GM23338 (cell line): ENCODE results near the gene DNAJB8. TPM values are rescaled to one million over a fixed set of nuclear protein-coding genes. Genes with fewer than 3 reads are reported as not detected.

Experiments used
- ATAC-seq: fragments of 200-7000 bp; cut with Tn5 transposase; 3 replicates; pipeline ENCODE4 v1.9.1; 2020
- DNase-seq: peaks from one replicate; pipeline ENCODE4 v3.0.0-alpha.2; 2015; ENCODE audit warnings: low spot score
- H2AFZ ChIP-seq: fragments of 200-600 bp; sonication (generic); 2 replicates; pipeline ENCODE4 v1.8.0; 2016; ENCODE audit warnings: antibody characterized with exemption, mild to moderate bottlenecking, moderate library complexity
- H3F3A ChIP-seq: fragments of 200-600 bp; sonication (generic); replicated peaks from 2 replicates; pipeline ENCODE4 v1.8.0; 2017; ENCODE audit warnings: antibody characterized with exemption, mixed run types, low read depth
- H3K27ac ChIP-seq: fragments of 200-600 bp; sonication (generic); 2 replicates; pipeline ENCODE4 v1.6.1; 2016; ENCODE audit warnings: low read depth
- H3K27me3 ChIP-seq: fragments of 200-600 bp; sonication (generic); 2 replicates; pipeline ENCODE4 v1.8.0; 2016; ENCODE audit warnings: mild to moderate bottlenecking, mixed run types, moderate library complexity; ENCODE audit not compliant: insufficient read depth
- H3K36me3 ChIP-seq: fragments of 200-600 bp; sonication (generic); 2 replicates; pipeline ENCODE4 v1.8.0; 2016; ENCODE audit warnings: mild to moderate bottlenecking; ENCODE audit not compliant: insufficient read depth
- H3K4me1 ChIP-seq: fragments of 200-600 bp; sonication (generic); 2 replicates; pipeline ENCODE4 v1.8.0; 2016; ENCODE audit warnings: mild to moderate bottlenecking, moderate library complexity; ENCODE audit not compliant: insufficient read depth
- H3K4me2 ChIP-seq: fragments of 200-600 bp; sonication (generic); 2 replicates; pipeline ENCODE4 v1.7.1; 2017; ENCODE audit warnings: mixed run types
- H3K4me3 ChIP-seq: fragments of 200-600 bp; sonication (generic); 2 replicates; pipeline ENCODE4 v1.6.1; 2016; ENCODE audit warnings: mixed run types
- H3K79me2 ChIP-seq: fragments of 200-600 bp; sonication (generic); replicated peaks from 2 replicates; pipeline ENCODE4 v1.8.0; 2017; ENCODE audit warnings: mild to moderate bottlenecking; ENCODE audit not compliant: insufficient read depth
- H3K9me2 ChIP-seq: fragments of 200-600 bp; sonication (generic); 2 replicates; pipeline ENCODE4 v1.8.0; 2017; ENCODE audit not compliant: insufficient read depth
- H4K20me1 ChIP-seq: fragments of 200-600 bp; sonication (generic); replicated peaks from 2 replicates; pipeline ENCODE4 v1.8.0; 2017; ENCODE audit warnings: mild to moderate bottlenecking; ENCODE audit not compliant: insufficient read depth
- H3K27ac Mint-ChIP-seq: 2 replicates; pipeline ENCODE4 v1.8.0; 2020; ENCODE audit warnings: inconsistent platforms, mild to moderate bottlenecking, moderate library complexity, mixed read lengths
- H3K27me3 Mint-ChIP-seq: 3 replicates; pipeline ENCODE4 v1.8.0; 2022; ENCODE audit warnings: low read depth, mild to moderate bottlenecking, moderate library complexity, mixed read lengths, inconsistent platforms; ENCODE audit not compliant: insufficient read depth, poor library complexity
- H3K36me3 Mint-ChIP-seq: 3 replicates; pipeline ENCODE4 v1.8.0; 2021; ENCODE audit warnings: low read depth, mild to moderate bottlenecking, inconsistent platforms, moderate library complexity, mixed read lengths
- H3K4me1 Mint-ChIP-seq: 3 replicates; pipeline ENCODE4 v1.8.0; 2020; ENCODE audit warnings: mild to moderate bottlenecking, inconsistent platforms, mixed read lengths
- H3K4me3 Mint-ChIP-seq: 3 replicates; pipeline ENCODE4 v1.8.0; 2021; ENCODE audit warnings: moderate library complexity, mild to moderate bottlenecking, inconsistent platforms, mixed read lengths
- H3K9me3 Mint-ChIP-seq: 3 replicates; pipeline ENCODE4 v1.8.0; 2020; ENCODE audit warnings: moderate library complexity, mild to moderate bottlenecking, inconsistent platforms, mixed read lengths
- CREB1 ChIP-seq: fragments of 250-450 bp; sonication (Bioruptor Pico); IDR thresholded peaks from 2 replicates; pipeline ENCODE4 v1.5.0; 2020; ENCODE audit warnings: low read depth, mild to moderate bottlenecking, moderate library complexity
- CTCF ChIP-seq, 2 experiments: fragments of 200-600 bp in 1 of 2; sonication (generic) in 1 of 2; conservative IDR thresholded peaks; 2 replicates each; pipeline versions ENCODE4 v1.5.1 to v1.6.1; 2016 to 2017; ENCODE audit warnings: antibody characterized with exemption in 2 of 2, low read depth in 2 of 2, mild to moderate bottlenecking in 2 of 2, moderate library complexity in 1 of 2
- ETS1 ChIP-seq: IDR thresholded peaks from 2 replicates; pipeline ENCODE4 v1.6.1; 2016; ENCODE audit warnings: antibody characterized with exemption
- EZH2 ChIP-seq: fragments of 200-600 bp; sonication (generic); IDR thresholded peaks from one replicate; pipeline ENCODE4 v1.8.0; 2017; ENCODE audit warnings: antibody characterized with exemption, mild to moderate bottlenecking, low read depth; ENCODE audit not compliant: unreplicated experiment
- JUNB ChIP-seq: IDR thresholded peaks from one replicate; pipeline ENCODE4 v1.6.1; 2016; ENCODE audit warnings: antibody characterized with exemption; ENCODE audit not compliant: unreplicated experiment
- NANOG ChIP-seq: IDR thresholded peaks from 2 replicates; pipeline ENCODE4 v1.6.1; 2016; ENCODE audit warnings: antibody characterized with exemption, borderline replicate concordance
- POLR2AphosphoS5 ChIP-seq: IDR thresholded peaks from 2 replicates; pipeline ENCODE4 v1.6.1; 2016; ENCODE audit warnings: antibody characterized with exemption, low read depth
- ZNF114 ChIP-seq: fragments of 250-450 bp; sonication (Bioruptor Pico); IDR thresholded peaks from 2 replicates; pipeline ENCODE4 v1.5.0; 2020; ENCODE audit warnings: mild to moderate bottlenecking, moderate library complexity
- polyA plus RNA-seq: library from polyadenylated mRNA; unstranded; fragments of >200 nt; fragmentation: Nextera tagmentation; extraction: Ambion mirVana; gene quantifications from 2 replicates; pipeline ENCODE4 v1.2.1, GENCODE V29; 2016
- total RNA-seq: library from RNA; depleted of rRNA; stranded (reverse); fragments of >200 nt; shearing (Covaris generic); gene quantifications from 2 replicates; pipeline ENCODE4 v1.2.3, GENCODE V29; 2014
- TF ChIP-seq, protein P1 (sequence below): IDR thresholded peaks from one replicate; pipeline ENCODE4 v1.6.1; 2018; ENCODE audit warnings: antibody characterized with exemption; ENCODE audit not compliant: unreplicated experiment
- TF ChIP-seq, protein P2 (sequence below): fragments of 250-450 bp; sonication (Bioruptor Pico); IDR thresholded peaks from 2 replicates; pipeline ENCODE4 v1.5.0; 2020; ENCODE audit warnings: mild to moderate bottlenecking, moderate library complexity

Gene DNAJB8
- total and polyA plus RNA-seq, 2 experiments from 2014 or later = not detected

DNA sequence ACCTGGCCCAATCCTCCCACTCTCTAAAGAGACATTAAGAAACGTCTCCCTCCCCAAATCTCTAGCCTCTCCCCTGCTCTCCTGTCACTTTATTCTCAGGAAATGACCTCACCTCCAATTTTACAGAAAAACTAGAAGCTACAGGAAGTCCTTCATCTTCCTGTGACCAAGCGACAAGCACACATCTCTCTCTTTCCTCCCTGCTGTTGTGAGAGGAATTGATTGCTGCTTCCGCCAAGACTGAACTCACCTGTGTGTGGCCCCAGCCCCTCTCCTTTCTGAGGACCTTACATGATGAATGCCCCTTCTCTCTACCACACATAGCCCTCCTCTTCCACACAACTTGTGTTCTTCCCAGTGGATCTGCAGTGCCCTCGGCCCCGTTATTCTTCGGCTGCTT, 18.2 kb downstream of the DNAJB8 start (continued):
- TF ChIP-seq, protein P1, sequence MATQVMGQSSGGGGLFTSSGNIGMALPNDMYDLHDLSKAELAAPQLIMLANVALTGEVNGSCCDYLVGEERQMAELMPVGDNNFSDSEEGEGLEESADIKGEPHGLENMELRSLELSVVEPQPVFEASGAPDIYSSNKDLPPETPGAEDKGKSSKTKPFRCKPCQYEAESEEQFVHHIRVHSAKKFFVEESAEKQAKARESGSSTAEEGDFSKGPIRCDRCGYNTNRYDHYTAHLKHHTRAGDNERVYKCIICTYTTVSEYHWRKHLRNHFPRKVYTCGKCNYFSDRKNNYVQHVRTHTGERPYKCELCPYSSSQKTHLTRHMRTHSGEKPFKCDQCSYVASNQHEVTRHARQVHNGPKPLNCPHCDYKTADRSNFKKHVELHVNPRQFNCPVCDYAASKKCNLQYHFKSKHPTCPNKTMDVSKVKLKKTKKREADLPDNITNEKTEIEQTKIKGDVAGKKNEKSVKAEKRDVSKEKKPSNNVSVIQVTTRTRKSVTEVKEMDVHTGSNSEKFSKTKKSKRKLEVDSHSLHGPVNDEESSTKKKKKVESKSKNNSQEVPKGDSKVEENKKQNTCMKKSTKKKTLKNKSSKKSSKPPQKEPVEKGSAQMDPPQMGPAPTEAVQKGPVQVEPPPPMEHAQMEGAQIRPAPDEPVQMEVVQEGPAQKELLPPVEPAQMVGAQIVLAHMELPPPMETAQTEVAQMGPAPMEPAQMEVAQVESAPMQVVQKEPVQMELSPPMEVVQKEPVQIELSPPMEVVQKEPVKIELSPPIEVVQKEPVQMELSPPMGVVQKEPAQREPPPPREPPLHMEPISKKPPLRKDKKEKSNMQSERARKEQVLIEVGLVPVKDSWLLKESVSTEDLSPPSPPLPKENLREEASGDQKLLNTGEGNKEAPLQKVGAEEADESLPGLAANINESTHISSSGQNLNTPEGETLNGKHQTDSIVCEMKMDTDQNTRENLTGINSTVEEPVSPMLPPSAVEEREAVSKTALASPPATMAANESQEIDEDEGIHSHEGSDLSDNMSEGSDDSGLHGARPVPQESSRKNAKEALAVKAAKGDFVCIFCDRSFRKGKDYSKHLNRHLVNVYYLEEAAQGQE = no peak
- TF ChIP-seq CREB1 (CRISPR knock-in tag) = no peak
- no peak for TF ChIP-seq ZNF114 (CRISPR knock-in tag)
- TF ChIP-seq EZH2 = no peak
- no peak for TF ChIP-seq ETS1
- no peak for TF ChIP-seq CTCF (conservative IDR thresholded peaks at IDR 0.05; ENCODE audit: low read depth in 2 of 2)
- TF ChIP-seq JUNB = no peak

DNA sequence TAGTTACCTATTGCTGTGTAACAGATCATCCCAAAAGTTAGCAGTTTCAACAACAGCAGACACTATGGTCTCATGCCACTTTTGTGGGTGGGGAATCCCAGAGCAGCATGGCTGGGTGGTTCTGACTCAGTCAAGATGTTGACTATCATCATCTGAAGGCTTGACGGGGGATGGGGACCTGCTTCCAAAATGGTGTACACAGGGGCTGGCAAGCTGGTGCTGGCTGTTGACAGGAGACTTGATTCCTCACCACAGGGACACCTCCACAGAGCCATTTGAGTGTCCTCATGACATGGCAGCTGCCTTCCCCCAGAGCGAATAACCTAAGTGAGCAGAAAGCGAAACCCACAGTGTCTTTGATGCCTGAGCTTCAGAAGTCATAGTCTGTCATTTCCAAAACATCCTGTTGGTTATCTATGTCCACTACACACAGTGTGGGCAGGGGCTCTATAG, 19.1 kb downstream of the DNAJB8 start:
- Mint-ChIP-seq H3K27me3 (peaks cover 15% of the 10 kb centered on the region), H3K4me3 (no peak overlapping the region), H3K27ac (no peak overlapping the region), H3K9me3 (peaks cover 4% of the 10 kb centered on the region), H3K36me3 (no peaks in the 10 kb centered on the region; the same call in 2 of the 3 replicates), H3K4me1 (peaks cover 6% of the 10 kb centered on the region; the same call in 1 of the 3 replicates)
- H3K79me2 ChIP-seq = no peaks in the 10 kb centered on the region
- H3F3A ChIP-seq = no peaks in the 10 kb centered on the region
- H3K4me3 ChIP-seq = no peak overlapping the region
- H3K36me3 ChIP-seq = no peaks in the 10 kb centered on the region
- H3K4me1 ChIP-seq = no peaks in the 10 kb centered on the region
- no peaks in the 10 kb centered on the region for H4K20me1 ChIP-seq
- H2AFZ ChIP-seq = no peak overlapping the region
- DNase-seq = no peak
- H3K9me2 ChIP-seq = 0 out of 2 replicates have a peak, but pooled peaks cover 5% of the 10 kb centered on the region
- H3K4me2 ChIP-seq = no peak overlapping the region
- H3K27me3 ChIP-seq = no peaks in the 10 kb centered on the region
- H3K27ac ChIP-seq = no peak overlapping the region
- no peak for ATAC-seq
- TF ChIP-seq POLR2AphosphoS5 (no peak), NANOG (no peak), CTCF (conservative IDR thresholded peaks at IDR 0.05; ENCODE audit: low read depth in 2 of 2) (no peak), EZH2 (no peak)
- TF ChIP-seq, protein P2, sequence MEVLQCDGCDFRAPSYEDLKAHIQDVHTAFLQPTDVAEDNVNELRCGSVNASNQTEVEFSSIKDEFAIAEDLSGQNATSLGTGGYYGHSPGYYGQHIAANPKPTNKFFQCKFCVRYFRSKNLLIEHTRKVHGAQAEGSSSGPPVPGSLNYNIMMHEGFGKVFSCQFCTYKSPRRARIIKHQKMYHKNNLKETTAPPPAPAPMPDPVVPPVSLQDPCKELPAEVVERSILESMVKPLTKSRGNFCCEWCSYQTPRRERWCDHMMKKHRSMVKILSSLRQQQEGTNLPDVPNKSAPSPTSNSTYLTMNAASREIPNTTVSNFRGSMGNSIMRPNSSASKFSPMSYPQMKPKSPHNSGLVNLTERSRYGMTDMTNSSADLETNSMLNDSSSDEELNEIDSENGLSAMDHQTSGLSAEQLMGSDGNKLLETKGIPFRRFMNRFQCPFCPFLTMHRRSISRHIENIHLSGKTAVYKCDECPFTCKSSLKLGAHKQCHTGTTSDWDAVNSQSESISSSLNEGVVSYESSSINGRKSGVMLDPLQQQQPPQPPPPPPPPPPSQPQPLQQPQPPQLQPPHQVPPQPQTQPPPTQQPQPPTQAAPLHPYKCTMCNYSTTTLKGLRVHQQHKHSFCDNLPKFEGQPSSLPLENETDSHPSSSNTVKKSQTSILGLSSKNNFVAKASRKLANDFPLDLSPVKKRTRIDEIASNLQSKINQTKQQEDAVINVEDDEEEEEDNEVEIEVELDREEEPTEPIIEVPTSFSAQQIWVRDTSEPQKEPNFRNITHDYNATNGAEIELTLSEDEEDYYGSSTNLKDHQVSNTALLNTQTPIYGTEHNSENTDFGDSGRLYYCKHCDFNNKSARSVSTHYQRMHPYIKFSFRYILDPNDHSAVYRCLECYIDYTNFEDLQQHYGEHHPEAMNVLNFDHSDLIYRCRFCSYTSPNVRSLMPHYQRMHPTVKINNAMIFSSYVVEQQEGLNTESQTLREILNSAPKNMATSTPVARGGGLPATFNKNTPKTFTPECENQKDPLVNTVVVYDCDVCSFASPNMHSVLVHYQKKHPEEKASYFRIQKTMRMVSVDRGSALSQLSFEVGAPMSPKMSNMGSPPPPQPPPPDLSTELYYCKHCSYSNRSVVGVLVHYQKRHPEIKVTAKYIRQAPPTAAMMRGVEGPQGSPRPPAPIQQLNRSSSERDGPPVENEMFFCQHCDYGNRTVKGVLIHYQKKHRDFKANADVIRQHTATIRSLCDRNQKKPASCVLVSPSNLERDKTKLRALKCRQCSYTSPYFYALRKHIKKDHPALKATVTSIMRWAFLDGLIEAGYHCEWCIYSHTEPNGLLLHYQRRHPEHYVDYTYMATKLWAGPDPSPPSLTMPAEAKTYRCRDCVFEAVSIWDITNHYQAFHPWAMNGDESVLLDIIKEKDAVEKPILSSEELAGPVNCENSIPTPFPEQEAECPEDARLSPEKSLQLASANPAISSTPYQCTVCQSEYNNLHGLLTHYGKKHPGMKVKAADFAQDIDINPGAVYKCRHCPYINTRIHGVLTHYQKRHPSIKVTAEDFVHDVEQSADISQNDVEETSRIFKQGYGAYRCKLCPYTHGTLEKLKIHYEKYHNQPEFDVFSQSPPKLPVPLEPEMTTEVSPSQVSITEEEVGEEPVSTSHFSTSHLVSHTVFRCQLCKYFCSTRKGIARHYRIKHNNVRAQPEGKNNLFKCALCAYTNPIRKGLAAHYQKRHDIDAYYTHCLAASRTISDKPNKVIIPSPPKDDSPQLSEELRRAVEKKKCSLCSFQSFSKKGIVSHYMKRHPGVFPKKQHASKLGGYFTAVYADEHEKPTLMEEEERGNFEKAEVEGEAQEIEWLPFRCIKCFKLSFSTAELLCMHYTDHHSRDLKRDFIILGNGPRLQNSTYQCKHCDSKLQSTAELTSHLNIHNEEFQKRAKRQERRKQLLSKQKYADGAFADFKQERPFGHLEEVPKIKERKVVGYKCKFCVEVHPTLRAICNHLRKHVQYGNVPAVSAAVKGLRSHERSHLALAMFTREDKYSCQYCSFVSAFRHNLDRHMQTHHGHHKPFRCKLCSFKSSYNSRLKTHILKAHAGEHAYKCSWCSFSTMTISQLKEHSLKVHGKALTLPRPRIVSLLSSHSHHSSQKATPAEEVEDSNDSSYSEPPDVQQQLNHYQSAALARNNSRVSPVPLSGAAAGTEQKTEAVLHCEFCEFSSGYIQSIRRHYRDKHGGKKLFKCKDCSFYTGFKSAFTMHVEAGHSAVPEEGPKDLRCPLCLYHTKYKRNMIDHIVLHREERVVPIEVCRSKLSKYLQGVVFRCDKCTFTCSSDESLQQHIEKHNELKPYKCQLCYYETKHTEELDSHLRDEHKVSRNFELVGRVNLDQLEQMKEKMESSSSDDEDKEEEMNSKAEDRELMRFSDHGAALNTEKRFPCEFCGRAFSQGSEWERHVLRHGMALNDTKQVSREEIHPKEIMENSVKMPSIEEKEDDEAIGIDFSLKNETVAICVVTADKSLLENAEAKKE (CRISPR knock-in tag) = no peak
